CD4-positive, alpha-beta T cell treated with Interleukin-17A for 4 hours (primary cell): ENCODE data around the gene FYCO1.
A peak's percentile ranks its signal among the peaks of the same experiment; 100 is the strongest.

Source experiments
- DNase-seq: peaks from one replicate; pipeline ENCODE4 v3.0.0-alpha.2; 2020; ENCODE audit warnings: mixed read lengths

Gene FYCO1

GRCh38 chr3:45983770-45984169 is 11.9 kb downstream of the FYCO1 start:
- DNase-seq: no peak

GRCh38 chr3:45981346-45982074 is 14.1 kb downstream of the FYCO1 start:
- no peak for DNase-seq

- DNase-seq: no peak
Measured at GRCh38 chr3:45980819-45981218, 14.8 kb downstream of the FYCO1 start.

GRCh38 chr3:45980229-45980813 is 15.3 kb downstream of the FYCO1 start:
- no peak for DNase-seq

- DNase-seq: no peak
Measured at GRCh38 chr3:45979378-45979777, 16.2 kb downstream of the FYCO1 start.

GRCh38 chr3:45978006-45978761 is 17.4 kb downstream of the FYCO1 start:
- peak; percentile 77 for DNase-seq

- peak; percentile 53 for DNase-seq
Measured at GRCh38 chr3:45976191-45977091, 19.2 kb downstream of the FYCO1 start.

GRCh38 chr3:45975686-45976085 is 19.9 kb downstream of the FYCO1 start:
- DNase-seq: peak; percentile 38

GRCh38 chr3:45974686-45975085 is 20.9 kb downstream of the FYCO1 start:
- DNase-seq: no peak

GRCh38 chr3:45972534-45973402 is 22.9 kb downstream of the FYCO1 start:
- peak; percentile 25 for DNase-seq

- no peak for DNase-seq
Measured at GRCh38 chr3:45969953-45970352, 25.7 kb downstream of the FYCO1 start.

GRCh38 chr3:45969116-45969515 is 26.5 kb downstream of the FYCO1 start:
- DNase-seq: no peak

- DNase-seq: no peak
Measured at GRCh38 chr3:45968706-45969105, 26.9 kb downstream of the FYCO1 start.

GRCh38 chr3:45968149-45968548 is 27.5 kb downstream of the FYCO1 start:
- DNase-seq: no peak

GRCh38 chr3:45967724-45968123 is 27.9 kb downstream of the FYCO1 start:
- DNase-seq: no peak

- no peak for DNase-seq
Measured at GRCh38 chr3:45966950-45967640, 28.5 kb downstream of the FYCO1 start.

- no peak for DNase-seq
Measured at GRCh38 chr3:45966371-45966791, 29.2 kb downstream of the FYCO1 start.

GRCh38 chr3:45965653-45966052 is 30.0 kb downstream of the FYCO1 start:
- peak; percentile 58 for DNase-seq

- DNase-seq: no peak
Measured at GRCh38 chr3:45965253-45965652, 30.4 kb downstream of the FYCO1 start.

GRCh38 chr3:45964139-45964538 is 31.5 kb downstream of the FYCO1 start:
- DNase-seq: peak; percentile 52

- DNase-seq: no peak
Measured at GRCh38 chr3:45962033-45962432, 33.6 kb downstream of the FYCO1 start.
